Head of caudate nucleus (tissue), 42 donors: ENCODE results near the gene PDE9A.
"Not testable (repeated sequence)": the region's sequence is repeated elsewhere in the genome, so short reads cannot be mapped to it uniquely, and the experiment has no call there.

Experiments
- DNase-seq, 42 donors: peaks; one replicate each; pipeline versions ENCODE4 v3.0.0 to v3.0.0-alpha.2; 2020 to 2021; ENCODE audit warnings: mixed read lengths in 7 of 42
- intact Hi-C: fragments of 100-400 bp; cut with DNase I; formaldehyde crosslinking; loops from one replicate; pipeline ENCODE4 v1.15.0; 2022

Gene PDE9A

GRCh38 chr21:42653231-42654061, at the start of gene PDE9A:
TSS of gene PDE9A (plus strand) at chr21:42653621. CDS start at chr21:42653815, 194 bp downstream.
- intact Hi-C loops, result no loop called here
- DNase-seq, result peak in 13 of 42 donors; percentile 28 to 71 (median 53)

DNA sequence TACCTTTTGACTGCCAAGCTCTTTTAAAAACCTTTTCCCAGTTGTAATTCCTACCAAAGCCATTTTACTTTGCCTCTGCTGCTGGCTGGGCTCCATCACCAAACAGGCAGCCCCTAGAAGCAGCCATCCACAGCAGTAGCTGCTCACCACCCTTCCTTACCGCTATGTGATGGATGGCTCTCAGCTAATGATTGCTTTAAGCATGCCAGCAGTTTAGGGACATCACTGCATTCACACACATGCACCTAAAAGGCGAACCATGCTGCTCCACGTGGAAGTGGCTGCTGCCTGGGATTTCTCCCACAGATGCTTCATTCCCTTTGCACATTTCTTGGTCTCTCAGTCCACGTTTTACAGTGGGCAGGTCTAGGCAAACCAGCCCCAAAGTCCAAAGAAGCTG, 46.3 kb upstream of the PDE9A start:
- peak in 3 of 42 donors; percentile 1 to 22 (median 8) for DNase-seq
- intact Hi-C loops, result no loop called here

- DNase-seq, result peak in 2 of 42 donors; percentile 4 to 9
- intact Hi-C loops, result no loop called here
These were observed 45.8 kb upstream of the PDE9A start for GRCh38 chr21:42607525-42608102.

DNA sequence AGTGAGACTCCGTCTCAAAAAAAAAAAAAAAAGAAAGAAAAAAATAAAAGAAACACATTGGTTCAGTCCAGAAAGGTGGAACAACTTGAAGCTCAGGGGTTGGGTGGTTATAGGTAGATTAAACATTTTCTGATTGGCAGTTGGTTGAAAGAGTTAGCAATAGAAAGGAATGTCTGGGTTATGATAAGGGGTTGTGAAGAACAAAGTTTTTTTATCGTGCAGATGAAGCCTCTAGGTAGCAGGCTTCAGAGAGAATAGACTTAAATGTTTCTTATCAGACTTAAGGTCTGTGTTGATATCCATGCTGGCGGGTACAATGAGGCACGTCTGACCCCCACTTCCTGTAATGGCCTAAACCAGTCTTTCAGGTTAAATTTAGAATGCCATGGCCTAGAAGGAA, 45.0 kb upstream of the PDE9A start:
- no peak for DNase-seq
- intact Hi-C loops, result no loop called here

DNA sequence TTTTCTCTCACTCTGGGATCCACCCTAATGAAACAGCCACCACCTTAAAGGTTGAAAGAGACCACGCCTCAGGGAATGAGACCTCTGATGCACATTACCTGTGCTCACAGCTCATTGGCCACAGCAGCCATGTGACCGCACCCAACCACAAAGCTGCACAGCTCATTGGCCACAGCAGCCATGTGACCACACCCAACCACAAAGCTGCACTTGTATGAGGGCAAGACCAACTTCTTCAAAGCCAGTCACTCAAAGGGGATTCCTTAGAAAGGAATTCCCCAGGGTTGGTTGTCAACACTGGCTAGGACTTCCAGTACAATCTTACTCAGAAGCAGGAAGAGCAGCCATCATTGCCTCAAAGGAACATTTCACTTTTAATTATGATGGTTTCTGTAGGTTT, 43.6 kb upstream of the PDE9A start:
- peak in 7 of 42 donors; percentile 3 to 20 (median 6) for DNase-seq
- intact Hi-C loops, result no loop called here

DNA sequence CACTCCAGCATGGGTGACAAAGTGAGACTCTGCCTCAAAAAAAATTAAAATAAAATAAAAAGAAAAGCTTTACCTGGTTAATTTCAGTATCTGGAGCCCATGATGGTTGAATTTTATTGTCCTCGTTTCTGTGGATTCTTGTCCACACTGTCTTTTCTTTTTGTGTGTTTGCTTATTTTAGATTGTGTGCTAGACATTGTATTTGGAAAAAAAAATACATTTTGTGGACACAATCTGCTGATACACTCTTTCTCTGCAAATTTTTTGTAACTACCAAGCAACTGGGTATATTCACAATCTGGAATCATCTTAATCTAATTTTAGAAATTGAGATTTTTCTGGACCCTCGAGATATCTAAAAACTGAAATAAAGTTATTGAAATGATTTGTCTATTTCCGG, 41.6 kb upstream of the PDE9A start:
- DNase-seq, result no peak
- intact Hi-C loops, result no loop called here

DNA sequence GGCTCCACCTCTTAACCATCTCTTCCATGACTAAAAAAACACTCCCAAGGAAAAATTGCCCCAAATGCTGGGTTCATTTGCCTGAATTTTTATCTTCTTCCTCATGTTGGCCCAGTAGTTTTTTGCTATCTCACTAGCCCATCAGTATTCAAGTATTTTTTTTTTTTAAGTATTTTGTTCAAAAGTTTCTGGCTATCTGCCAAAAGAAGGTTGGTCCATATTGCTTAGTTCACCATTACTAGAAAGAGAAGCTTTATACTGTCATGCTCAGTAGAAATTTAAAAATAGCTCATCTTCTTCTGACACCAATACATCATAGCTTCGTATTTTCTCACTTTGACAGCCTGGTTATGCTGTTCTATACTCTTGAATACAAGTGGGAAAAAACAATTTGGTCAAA, 41.0 kb upstream of the PDE9A start:
- no peak for DNase-seq
- intact Hi-C loops, result no loop called here

GRCh38 chr21:42613756-42614155, 39.7 kb upstream of the PDE9A start:
- peak in 3 of 42 donors; percentile 5 to 16 (median 14) for DNase-seq
- intact Hi-C loops, result no loop called here

DNA sequence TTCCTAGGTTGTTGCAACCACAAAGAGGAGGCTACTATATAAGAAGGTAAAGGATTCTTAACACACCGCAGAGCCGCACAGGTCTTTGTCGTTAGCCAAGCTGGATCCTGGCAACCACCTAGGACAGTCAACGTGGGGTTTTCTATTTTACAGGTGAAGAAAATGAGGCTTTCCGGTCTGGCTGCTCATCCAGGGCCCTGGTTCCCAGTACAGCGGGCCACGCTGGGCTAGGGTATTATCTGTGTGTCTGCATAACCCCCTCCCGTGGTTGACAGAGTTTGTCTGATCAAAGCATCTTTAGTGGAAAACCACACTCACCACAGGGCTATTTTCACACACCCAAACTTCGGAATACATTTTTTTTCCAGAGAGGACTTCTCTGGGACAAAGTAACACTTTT, 39.0 kb upstream of the PDE9A start:
- intact Hi-C loops, result no loop called here
- DNase-seq, result peak in 4 of 42 donors; percentile 12 to 38 (median 29)

DNA sequence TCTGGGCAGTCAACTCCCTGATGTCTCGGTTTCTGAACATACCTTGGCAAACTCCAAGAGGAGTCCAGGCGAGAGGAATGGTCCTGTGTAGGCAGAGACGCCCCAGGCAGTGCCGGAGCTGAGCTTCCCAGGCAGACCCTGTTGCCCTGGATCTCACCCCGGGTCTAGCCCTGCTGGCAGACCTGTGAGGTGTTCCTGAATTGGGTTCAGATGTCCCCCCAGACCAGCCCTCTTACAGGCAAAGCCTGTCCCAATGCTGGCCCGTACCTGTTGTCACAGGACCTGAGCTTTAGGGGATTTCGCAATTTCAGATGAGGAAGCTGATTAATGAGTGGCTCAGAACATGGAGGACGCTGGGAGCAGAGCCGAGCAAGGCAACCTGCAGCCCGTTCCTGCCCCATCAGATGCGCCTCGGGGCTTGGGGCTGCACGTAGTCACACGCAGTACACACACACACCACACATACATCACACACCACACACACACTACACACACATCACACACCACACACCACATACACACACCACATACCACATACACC, 38.5 kb upstream of the PDE9A start:
- peak in 4 of 42 donors; percentile 15 to 34 (median 30) for DNase-seq
- intact Hi-C loops, result no loop called here

DNA sequence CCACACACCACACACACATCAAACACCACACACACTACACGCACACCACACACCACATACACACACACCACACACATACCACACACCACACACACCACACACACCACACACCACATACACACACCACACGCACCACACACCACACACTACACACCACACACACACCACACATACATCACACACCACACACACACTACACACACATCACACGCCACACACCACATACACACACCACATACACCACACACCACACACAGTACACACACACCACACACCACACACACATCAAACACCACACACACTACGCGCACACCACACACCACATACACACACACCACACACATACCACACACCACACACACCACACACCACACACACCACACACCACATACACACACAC, 38.0 kb upstream of the PDE9A start:
- DNase-seq, intact Hi-C loops: not testable (repeated sequence)

GRCh38 chr21:42615924-42616323, 37.5 kb upstream of the PDE9A start:
- DNase-seq, result peak in 1 of 42 donors; percentile 1
- intact Hi-C loops, result no loop called here

- DNase-seq, result peak in 6 of 42 donors; percentile 15 to 42 (median 35)
- intact Hi-C loops, result no loop called here
These were observed 37.0 kb upstream of the PDE9A start for GRCh38 chr21:42616446-42616845.

DNA sequence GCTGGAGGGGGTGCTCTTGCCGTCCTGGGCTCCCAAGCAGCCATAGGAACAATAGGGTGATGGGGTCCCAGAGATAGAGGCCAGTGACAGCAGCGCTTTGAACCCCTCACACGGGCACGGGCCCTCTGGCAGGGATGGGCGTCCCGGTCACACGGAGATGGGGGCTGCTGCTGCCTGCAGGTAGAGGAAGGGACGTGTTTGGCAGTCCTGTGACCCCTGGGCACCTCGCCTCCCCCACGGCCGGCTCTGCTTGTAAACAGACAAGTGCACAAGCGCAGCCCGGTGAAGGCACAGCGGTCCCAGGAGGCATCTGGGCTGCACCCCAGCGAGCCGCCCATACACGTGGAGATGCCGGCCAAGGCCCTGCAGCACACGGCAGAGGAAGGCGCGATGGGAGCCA, 36.5 kb upstream of the PDE9A start:
- intact Hi-C loops, result no loop called here
- DNase-seq, result peak in 4 of 42 donors; percentile 14 to 42 (median 36)

DNA sequence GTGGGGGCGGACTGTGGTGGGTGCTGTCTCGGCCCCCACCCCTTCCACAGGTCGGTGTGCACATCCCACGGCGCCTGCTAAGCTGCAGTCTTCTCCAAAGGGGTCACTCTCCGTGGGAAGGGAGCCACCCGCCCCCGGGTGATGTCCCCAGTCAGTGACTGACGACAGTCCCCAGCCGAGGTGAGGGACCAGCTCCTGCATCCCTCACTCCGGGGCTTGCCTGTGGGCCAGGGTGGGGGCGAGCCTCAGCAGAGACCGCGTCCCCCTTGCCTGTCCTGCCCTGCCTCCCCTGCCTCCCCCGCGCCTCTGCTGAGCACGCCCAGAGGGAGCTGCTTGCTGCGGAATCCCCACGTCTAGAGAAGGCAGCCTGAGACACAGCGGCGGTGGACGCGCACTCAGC, 35.9 kb upstream of the PDE9A start:
- DNase-seq, result peak in 4 of 42 donors; percentile 12 to 43 (median 26)
- intact Hi-C loops, result no loop called here

GRCh38 chr21:42618707-42619102, 34.7 kb upstream of the PDE9A start:
- peak in 5 of 42 donors; percentile 15 to 42 (median 28) for DNase-seq
- intact Hi-C loops, result no loop called here

DNA sequence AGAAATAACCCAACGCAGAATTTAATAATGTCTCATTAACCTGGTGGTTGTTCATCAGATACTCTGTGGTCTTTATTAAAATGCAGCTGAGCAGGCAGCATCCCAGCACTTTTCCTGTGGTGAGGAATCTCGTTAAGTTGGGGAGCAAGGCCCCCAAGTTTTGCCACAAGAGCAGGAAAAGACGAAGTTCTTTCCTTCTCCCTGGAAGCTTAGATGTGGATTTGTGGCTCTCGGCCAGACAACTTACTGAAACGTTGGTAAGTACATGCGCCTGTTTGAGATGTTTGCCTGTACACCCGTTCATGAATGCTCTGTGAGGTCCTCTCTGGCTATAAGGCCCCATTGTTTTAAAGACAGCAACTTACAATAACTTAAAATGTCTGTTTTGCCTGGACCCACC, 34.3 kb upstream of the PDE9A start:
- DNase-seq, result peak in 1 of 42 donors; percentile 5
- intact Hi-C loops, result no loop called here

DNA sequence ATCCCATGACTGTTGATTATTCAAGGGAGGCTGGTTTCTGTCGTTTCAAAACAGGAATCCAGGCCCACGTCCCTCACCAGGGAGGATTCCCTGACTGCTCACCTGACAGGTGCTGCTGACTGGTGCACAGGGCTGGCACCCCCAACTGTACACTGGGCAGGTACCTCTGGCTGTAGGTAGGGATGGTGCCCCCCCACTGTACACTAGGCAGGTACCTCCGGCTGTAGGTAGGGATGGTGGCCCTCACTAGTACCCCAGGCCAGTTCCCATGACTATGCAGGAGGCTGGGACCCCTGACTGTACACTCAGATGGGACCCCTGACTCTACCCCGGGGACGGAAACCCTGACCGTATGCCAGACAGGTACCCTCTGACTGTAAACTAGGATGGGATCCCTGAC, 33.6 kb upstream of the PDE9A start:
- intact Hi-C loops, result no loop called here
- peak in 2 of 42 donors; percentile 5 to 9 for DNase-seq

DNA sequence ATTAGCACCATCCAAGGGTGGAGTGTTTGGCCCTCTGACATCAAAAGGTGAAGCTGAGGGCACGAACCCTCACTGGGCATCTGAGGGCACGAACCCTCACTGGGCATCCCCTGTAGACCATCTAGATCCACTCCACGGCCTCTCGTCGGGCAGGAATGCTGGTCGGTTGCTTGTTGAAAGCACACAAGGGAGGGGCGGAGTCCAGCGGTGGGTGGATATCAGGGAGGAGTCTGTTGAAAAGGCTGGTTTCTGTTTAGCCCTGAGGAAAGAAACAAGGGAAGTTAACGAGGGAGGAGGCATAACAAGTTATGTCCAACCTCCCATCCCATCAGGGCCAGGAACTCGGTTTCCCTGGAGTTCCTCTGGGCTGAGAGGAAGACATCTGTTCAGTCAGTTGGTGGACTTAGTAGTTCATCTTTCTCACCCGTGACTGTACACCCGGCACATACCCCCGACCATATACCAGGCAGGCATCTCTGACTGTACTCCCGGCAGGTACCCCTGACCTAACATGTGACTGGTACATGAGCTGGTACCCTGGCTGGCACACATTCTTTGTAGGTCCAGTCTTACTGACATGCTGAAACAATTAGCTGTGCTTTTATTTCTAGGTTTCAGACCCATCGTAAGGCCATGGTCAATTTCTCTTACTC, 32.1 kb upstream of the PDE9A start:
- DNase-seq, result peak in 3 of 42 donors; percentile 15 to 41 (median 32)
- intact Hi-C loops, result no loop called here

GRCh38 chr21:42621819-42622177, 31.6 kb upstream of the PDE9A start:
- intact Hi-C loops, result no loop called here

More at GRCh38 chr21:42621819-42622177, 31.6 kb upstream of the PDE9A start:
- DNase-seq, result peak in 7 of 42 donors; percentile 19 to 55 (median 39)
